Ramos (cell line): ENCODE data around the gene FCHSD1.

Experiments
- in situ Hi-C: fragments of 300-500 bp; cut with MboI; formaldehyde crosslinking; loops from one replicate; pipeline ENCODE4 v1.14.3; 2022; ENCODE audit warnings: low sequenced_read_pairs; ENCODE audit not compliant: unreplicated experiment

FCHSD1 gene

DNA sequence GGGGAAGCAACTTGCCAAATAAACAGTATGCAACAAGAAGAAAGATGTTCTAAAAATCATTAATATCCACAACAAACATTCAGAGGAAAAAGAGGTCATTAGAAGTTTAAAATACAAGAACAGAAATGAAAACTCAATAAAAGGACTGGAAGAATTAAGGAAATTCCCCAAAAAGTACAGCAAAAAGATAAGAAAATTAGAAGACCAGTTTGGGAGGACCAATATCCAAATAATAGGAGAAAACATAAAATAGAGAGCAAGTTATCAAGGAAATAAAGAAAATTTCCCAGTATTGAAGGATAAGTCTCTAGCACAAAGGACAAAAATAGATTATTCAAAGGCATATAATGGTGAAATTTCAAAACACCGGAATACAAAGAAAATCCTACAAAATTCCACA is 54.4 kb downstream of the FCHSD1 start:
- in situ Hi-C loops = no loop called here

GRCh38 chr5:141590127-141590526 is 61.1 kb downstream of the FCHSD1 start:
- in situ Hi-C loops = no loop called here
